HepG2 (cell line): ENCODE results near the gene CDX2. TPM values are rescaled to one million over a fixed set of nuclear protein-coding genes. Genes with fewer than 3 reads are reported as not detected.

Experiments used
- GPN1 ChIP-seq: sonication (generic); formaldehyde crosslinking; IDR thresholded peaks from 2 replicates; pipeline ENCODE4 v1.5.1; 2020; ENCODE audit warnings: missing genetic modification reagents, borderline replicate concordance
- MED13 ChIP-seq: sonication (generic); formaldehyde crosslinking; IDR thresholded peaks from 2 replicates; pipeline ENCODE4 v1.5.0; 2020; ENCODE audit warnings: missing genetic modification reagents
- PITX1 ChIP-seq: sonication (generic); formaldehyde crosslinking; IDR thresholded peaks from 2 replicates; pipeline ENCODE4 v1.5.1; 2020; ENCODE audit warnings: mild to moderate bottlenecking, missing genetic modification reagents
- RBM39 ChIP-seq: fragments of 200-400 bp; formaldehyde crosslinking; IDR thresholded peaks from one replicate; pipeline ENCODE4 v1.6.1; 2018; ENCODE audit warnings: antibody characterized with exemption, mild to moderate bottlenecking, low read depth, low read length; ENCODE audit not compliant: poor library complexity, severe bottlenecking
- XBP1 ChIP-seq: sonication (generic); formaldehyde crosslinking; IDR thresholded peaks from 2 replicates; pipeline ENCODE4 v1.5.0; 2020; ENCODE audit warnings: missing genetic modification reagents
- ZBTB21 ChIP-seq: sonication (generic); formaldehyde crosslinking; IDR thresholded peaks from 2 replicates; pipeline ENCODE4 v1.4.0; 2020; ENCODE audit warnings: missing genetic modification reagents
- ZNF446 ChIP-seq: sonication (generic); formaldehyde crosslinking; IDR thresholded peaks from 2 replicates; pipeline ENCODE4 v1.5.0; 2020; ENCODE audit warnings: mild to moderate bottlenecking, missing genetic modification reagents
- ZNF543 ChIP-seq: sonication (generic); formaldehyde crosslinking; IDR thresholded peaks from 2 replicates; pipeline ENCODE4 v1.4.0; 2020; ENCODE audit warnings: mild to moderate bottlenecking, missing genetic modification reagents
- ZNF780A ChIP-seq: sonication (generic); formaldehyde crosslinking; IDR thresholded peaks from 2 replicates; pipeline ENCODE4 v1.8.0; 2022; ENCODE audit warnings: mild to moderate bottlenecking, missing genetic modification reagents, moderate library complexity
- polyA plus RNA-seq, 8 experiments: library from polyadenylated mRNA; depleted of rRNA in 3 of 8; stranded (reverse) in 7 of 8; unstranded in 1 of 8; fragments of >200 nt; fragmentation: Illumina TruSeq in 4 of 8; extraction: Trizol in 4 of 8; gene quantifications; 2 replicates each; pipeline versions ENCODE4 v1.2.1 to v1.2.3, GENCODE V29; 2011 to 2016; ENCODE audit warnings: low read depth in 4 of 8, missing spikeins in 1 of 8, mixed read lengths in 1 of 8; ENCODE audit not compliant: insufficient read depth in 1 of 8
- total RNA-seq, 5 experiments: library from RNA; depleted of rRNA; stranded (reverse); fragments of >200 nt; fragmentation: Illumina TruSeq; extraction: Trizol; gene quantifications; 2 replicates each; pipeline ENCODE4 v1.2.3, GENCODE V29; 2016; ENCODE audit warnings: low read depth in 1 of 5
- TF ChIP-seq, protein P1 (sequence below): sonication (generic); formaldehyde crosslinking; IDR thresholded peaks from 2 replicates; pipeline ENCODE4 v1.8.1; 2023; ENCODE audit warnings: mild to moderate bottlenecking, inconsistent platforms, moderate library complexity, missing genetic modification reagents, borderline replicate concordance
- TF ChIP-seq, protein P2 (sequence below): IDR thresholded peaks from 2 replicates; pipeline ENCODE4 v1.6.1; 2012; ENCODE audit warnings: low read depth, low read length, improper control_type of control experiment
- TF ChIP-seq, protein P3 (sequence below): sonication (generic); formaldehyde crosslinking; IDR thresholded peaks from 2 replicates; pipeline ENCODE4 v1.8.0; 2022; ENCODE audit warnings: missing genetic modification reagents, mild to moderate bottlenecking, borderline replicate concordance
- TF ChIP-seq, protein P4 (sequence below): IDR thresholded peaks from 2 replicates; pipeline ENCODE4 v1.6.1; 2016; ENCODE audit warnings: control low read depth
- TF ChIP-seq, protein P5 (sequence below): IDR thresholded peaks from 2 replicates; pipeline ENCODE4 v1.6.1; 2016; ENCODE audit warnings: missing compliant biosample characterization, missing genetic modification reagents, borderline replicate concordance
- TF ChIP-seq, protein P6 (sequence below): sonication (generic); formaldehyde crosslinking; IDR thresholded peaks from 2 replicates; pipeline ENCODE4 v1.4.0; 2020; ENCODE audit warnings: missing genetic modification reagents
- TF ChIP-seq, protein P7 (sequence below): sonication (generic); formaldehyde crosslinking; IDR thresholded peaks from 2 replicates; pipeline ENCODE4 v1.4.0; 2020; ENCODE audit warnings: missing genetic modification reagents, borderline replicate concordance

Gene CDX2
- total and polyA plus RNA-seq, 2 of the 13 experiments (the other 11 are each of a cell fraction or from before 2014, with no cell fraction given) = 0.04 TPM; not detected in 1

DNA sequence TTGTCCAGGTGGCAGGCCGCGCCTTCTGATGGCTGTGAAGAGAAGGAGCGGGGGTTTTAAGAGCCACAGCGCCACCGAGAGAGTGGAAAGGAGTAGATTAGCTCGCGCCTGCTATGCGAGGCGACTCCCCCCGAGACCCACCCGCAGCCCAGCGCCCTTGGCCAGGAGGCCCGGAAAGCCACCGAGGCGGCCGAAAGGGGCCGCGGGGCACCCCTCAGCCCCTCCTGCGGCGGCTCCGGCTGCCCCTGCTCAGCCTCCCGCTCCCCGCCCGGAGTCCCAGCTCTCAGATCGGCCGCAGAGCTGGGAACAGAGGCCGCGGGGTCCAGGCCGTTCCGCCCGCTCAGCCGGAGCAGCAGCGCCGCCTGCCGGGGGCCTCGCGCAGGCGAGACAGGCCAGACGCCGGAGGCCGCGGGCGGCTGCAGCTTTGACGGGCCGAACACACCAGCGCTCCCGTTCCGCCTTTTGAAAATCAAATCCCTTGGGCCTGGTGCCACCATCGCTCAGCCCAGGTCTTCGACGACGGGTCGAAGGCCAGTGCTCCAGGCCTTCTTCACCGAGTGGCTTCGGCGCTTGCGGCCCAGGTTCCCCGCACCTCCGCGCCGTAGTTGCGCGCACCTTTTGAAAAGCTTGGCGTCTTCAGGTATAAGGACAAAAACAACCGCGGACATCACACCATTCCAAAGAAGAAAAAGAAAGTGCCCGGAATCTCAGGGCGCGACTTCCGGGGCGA, 15.3 kb downstream of the CDX2 start (continued):
- TF ChIP-seq PITX1 (CRISPR knock-in tag) = no peak
- TF ChIP-seq, protein P1, sequence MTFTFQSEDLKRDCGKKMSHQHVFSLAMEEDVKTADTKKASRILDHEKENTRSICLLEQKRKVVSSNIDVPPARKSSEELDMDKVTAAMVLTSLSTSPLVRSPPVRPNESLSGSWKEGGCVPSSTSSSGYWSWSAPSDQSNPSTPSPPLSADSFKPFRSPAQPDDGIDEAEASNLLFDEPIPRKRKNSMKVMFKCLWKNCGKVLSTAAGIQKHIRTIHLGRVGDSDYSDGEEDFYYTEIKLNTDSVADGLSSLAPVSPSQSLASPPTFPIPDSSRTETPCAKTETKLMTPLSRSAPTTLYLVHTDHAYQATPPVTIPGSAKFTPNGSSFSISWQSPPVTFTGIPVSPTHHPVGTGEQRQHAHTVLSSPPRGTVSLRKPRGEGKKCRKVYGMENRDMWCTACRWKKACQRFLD (CRISPR knock-in tag) = no peak
- TF ChIP-seq, protein P2, sequence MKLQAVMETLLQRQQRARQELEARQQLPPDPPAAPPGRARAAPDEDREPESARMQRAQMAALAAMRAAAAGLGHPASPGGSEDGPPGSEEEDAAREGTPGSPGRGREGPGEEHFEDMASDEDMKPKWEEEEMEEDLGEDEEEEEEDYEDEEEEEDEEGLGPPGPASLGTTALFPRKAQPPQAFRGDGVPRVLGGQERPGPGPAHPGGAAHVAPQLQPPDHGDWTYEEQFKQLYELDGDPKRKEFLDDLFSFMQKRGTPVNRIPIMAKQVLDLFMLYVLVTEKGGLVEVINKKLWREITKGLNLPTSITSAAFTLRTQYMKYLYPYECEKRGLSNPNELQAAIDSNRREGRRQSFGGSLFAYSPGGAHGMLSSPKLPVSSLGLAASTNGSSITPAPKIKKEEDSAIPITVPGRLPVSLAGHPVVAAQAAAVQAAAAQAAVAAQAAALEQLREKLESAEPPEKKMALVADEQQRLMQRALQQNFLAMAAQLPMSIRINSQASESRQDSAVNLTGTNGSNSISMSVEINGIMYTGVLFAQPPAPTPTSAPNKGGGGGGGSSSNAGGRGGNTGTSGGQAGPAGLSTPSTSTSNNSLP = no peak
- TF ChIP-seq, protein P3, sequence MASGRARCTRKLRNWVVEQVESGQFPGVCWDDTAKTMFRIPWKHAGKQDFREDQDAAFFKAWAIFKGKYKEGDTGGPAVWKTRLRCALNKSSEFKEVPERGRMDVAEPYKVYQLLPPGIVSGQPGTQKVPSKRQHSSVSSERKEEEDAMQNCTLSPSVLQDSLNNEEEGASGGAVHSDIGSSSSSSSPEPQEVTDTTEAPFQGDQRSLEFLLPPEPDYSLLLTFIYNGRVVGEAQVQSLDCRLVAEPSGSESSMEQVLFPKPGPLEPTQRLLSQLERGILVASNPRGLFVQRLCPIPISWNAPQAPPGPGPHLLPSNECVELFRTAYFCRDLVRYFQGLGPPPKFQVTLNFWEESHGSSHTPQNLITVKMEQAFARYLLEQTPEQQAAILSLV (CRISPR knock-in tag) = no peak
- TF ChIP-seq, protein P4, sequence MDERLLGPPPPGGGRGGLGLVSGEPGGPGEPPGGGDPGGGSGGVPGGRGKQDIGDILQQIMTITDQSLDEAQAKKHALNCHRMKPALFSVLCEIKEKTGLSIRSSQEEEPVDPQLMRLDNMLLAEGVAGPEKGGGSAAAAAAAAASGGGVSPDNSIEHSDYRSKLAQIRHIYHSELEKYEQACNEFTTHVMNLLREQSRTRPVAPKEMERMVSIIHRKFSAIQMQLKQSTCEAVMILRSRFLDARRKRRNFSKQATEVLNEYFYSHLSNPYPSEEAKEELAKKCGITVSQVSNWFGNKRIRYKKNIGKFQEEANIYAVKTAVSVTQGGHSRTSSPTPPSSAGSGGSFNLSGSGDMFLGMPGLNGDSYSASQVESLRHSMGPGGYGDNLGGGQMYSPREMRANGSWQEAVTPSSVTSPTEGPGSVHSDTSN (CRISPR knock-in tag) = no peak
- no peak for TF ChIP-seq ZNF543 (CRISPR knock-in tag)
- TF ChIP-seq ZNF780A (CRISPR knock-in tag) = no peak
- TF ChIP-seq ZNF446 (CRISPR knock-in tag) = no peak
- TF ChIP-seq ZBTB21 = no peak
- TF ChIP-seq XBP1 (CRISPR knock-in tag) = no peak
- TF ChIP-seq, protein P5, sequence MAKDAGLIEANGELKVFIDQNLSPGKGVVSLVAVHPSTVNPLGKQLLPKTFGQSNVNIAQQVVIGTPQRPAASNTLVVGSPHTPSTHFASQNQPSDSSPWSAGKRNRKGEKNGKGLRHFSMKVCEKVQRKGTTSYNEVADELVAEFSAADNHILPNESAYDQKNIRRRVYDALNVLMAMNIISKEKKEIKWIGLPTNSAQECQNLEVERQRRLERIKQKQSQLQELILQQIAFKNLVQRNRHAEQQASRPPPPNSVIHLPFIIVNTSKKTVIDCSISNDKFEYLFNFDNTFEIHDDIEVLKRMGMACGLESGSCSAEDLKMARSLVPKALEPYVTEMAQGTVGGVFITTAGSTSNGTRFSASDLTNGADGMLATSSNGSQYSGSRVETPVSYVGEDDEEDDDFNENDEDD (CRISPR knock-in tag) = no peak
- TF ChIP-seq, protein P6, sequence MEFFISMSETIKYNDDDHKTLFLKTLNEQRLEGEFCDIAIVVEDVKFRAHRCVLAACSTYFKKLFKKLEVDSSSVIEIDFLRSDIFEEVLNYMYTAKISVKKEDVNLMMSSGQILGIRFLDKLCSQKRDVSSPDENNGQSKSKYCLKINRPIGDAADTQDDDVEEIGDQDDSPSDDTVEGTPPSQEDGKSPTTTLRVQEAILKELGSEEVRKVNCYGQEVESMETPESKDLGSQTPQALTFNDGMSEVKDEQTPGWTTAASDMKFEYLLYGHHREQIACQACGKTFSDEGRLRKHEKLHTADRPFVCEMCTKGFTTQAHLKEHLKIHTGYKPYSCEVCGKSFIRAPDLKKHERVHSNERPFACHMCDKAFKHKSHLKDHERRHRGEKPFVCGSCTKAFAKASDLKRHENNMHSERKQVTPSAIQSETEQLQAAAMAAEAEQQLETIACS (CRISPR knock-in tag) = no peak
- TF ChIP-seq MED13 (CRISPR knock-in tag) = no peak
- TF ChIP-seq GPN1 (CRISPR knock-in tag) = no peak
- no peak for TF ChIP-seq RBM39
- TF ChIP-seq, protein P7, sequence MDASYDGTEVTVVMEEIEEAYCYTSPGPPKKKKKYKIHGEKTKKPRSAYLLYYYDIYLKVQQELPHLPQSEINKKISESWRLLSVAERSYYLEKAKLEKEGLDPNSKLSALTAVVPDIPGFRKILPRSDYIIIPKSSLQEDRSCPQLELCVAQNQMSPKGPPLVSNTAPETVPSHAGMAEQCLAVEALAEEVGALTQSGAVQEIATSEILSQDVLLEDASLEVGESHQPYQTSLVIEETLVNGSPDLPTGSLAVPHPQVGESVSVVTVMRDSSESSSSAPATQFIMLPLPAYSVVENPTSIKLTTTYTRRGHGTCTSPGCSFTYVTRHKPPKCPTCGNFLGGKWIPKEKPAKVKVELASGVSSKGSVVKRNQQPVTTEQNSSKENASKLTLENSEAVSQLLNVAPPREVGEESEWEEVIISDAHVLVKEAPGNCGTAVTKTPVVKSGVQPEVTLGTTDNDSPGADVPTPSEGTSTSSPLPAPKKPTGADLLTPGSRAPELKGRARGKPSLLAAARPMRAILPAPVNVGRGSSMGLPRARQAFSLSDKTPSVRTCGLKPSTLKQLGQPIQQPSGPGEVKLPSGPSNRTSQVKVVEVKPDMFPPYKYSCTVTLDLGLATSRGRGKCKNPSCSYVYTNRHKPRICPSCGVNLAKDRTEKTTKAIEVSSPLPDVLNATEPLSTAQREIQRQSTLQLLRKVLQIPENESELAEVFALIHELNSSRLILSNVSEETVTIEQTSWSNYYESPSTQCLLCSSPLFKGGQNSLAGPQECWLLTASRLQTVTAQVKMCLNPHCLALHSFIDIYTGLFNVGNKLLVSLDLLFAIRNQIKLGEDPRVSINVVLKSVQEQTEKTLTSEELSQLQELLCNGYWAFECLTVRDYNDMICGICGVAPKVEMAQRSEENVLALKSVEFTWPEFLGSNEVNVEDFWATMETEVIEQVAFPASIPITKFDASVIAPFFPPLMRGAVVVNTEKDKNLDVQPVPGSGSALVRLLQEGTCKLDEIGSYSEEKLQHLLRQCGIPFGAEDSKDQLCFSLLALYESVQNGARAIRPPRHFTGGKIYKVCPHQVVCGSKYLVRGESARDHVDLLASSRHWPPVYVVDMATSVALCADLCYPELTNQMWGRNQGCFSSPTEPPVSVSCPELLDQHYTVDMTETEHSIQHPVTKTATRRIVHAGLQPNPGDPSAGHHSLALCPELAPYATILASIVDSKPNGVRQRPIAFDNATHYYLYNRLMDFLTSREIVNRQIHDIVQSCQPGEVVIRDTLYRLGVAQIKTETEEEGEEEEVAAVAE (CRISPR knock-in tag) = no peak
